HG03342 (cell line): ENCODE measurements around the gene KRTAP10-2.
"Not testable (repeated sequence)": the region's sequence is repeated elsewhere in the genome, so short reads cannot be mapped to it uniquely, and the experiment has no call there.

Experiments used
- ATAC-seq: cut with Tn5 transposase; IDR thresholded peaks from one replicate; pipeline ENCODE4 v1.9.1; 2021; ENCODE audit warnings: mild to moderate bottlenecking, moderate library complexity; ENCODE audit not compliant: unreplicated experiment

The KRTAP10-2 gene

DNA sequence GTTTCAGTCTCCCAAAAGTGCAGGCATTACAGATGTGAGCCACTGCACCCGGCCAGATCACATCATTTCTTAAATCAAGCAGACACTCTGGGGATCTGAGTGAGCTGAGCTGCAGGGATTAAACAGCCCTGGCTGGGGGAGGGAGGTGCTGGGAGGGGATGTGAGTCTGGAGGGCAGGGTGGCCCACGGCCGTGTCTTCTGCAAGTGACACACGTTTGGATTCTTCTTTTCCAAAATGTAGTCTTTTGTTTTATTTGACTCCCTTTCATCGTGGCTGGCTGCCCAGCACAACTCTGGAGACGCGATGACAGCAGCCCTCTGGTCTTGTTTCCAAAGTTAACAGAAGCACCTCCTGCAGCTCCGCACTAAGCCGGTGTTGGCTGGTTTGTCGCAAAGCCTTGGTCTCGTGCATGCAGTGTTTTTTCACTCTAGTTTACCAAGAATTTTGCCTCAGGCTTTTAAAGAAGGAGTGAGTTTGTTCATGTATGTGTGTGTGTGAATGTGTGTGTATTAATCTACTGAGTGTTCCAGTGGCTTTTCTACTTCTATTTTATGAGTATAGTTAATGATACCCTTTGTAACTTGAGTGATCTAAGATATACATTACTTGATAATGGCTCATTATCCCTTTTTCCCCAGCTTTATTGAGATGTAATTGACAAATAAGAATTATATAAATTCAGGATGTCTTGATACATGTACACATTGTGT is 31.9 kb upstream of the KRTAP10-2 start:
- no peak for ATAC-seq

DNA sequence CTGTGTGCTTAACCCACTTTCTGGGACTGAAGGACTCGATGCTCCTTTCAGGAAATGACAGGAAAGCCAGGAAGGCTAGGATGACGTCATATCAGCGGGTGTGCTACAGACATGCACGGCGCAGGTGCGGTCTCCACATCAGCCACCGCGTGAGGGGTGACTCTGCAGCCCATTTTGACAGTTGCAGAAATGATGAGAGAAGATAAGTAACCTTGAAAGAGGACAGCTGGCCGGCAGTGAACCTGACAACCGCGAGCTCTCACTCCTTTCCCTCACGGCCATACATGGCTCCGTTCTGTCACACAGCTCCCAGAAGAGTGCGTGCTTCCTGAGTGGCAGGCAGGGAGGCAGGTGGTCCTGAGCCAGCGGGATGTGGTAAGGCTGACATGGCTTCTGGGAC is 30.8 kb upstream of the KRTAP10-2 start:
- no peak for ATAC-seq

- no peak for ATAC-seq
Measured at GRCh38 chr21:44581158-44581557, 29.9 kb upstream of the KRTAP10-2 start.

GRCh38 chr21:44580231-44580821 is 29.0 kb upstream of the KRTAP10-2 start, which contains the start of gene KRTAP10-5:
KRTAP10-5 (minus strand) TSS chr21:44580604; CDS start chr21:44580578, 26 bp downstream.
- ATAC-seq, result not testable (repeated sequence)

- no peak for ATAC-seq
Measured at GRCh38 chr21:44579833-44580144, 28.5 kb upstream of the KRTAP10-2 start.

GRCh38 chr21:44579056-44579832 is 27.9 kb upstream of the KRTAP10-2 start:
- ATAC-seq, result no peak

- ATAC-seq, result no peak
Measured at GRCh38 chr21:44578371-44579055, 27.2 kb upstream of the KRTAP10-2 start.

DNA sequence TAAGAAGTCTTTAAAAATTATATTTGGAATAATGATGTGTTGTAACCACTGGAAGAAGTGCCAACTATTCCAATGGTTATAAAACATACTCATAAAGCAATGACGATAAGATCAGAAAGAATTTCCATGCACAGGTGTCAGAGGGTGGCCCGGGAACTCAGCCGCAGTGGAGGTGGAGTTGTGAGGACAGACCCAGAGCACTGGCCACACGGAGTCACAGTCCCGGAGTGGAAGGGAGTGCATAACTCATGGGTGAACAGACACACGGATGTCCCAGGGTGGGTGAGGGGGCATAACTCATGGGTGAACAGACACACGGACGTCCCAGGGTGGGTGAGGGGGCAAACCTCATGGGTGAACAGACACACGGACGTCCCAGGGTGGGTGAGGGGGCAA is 24.7 kb upstream of the KRTAP10-2 start:
- no peak for ATAC-seq

GRCh38 chr21:44575307-44576024 is 24.2 kb upstream of the KRTAP10-2 start:
- no peak for ATAC-seq

DNA sequence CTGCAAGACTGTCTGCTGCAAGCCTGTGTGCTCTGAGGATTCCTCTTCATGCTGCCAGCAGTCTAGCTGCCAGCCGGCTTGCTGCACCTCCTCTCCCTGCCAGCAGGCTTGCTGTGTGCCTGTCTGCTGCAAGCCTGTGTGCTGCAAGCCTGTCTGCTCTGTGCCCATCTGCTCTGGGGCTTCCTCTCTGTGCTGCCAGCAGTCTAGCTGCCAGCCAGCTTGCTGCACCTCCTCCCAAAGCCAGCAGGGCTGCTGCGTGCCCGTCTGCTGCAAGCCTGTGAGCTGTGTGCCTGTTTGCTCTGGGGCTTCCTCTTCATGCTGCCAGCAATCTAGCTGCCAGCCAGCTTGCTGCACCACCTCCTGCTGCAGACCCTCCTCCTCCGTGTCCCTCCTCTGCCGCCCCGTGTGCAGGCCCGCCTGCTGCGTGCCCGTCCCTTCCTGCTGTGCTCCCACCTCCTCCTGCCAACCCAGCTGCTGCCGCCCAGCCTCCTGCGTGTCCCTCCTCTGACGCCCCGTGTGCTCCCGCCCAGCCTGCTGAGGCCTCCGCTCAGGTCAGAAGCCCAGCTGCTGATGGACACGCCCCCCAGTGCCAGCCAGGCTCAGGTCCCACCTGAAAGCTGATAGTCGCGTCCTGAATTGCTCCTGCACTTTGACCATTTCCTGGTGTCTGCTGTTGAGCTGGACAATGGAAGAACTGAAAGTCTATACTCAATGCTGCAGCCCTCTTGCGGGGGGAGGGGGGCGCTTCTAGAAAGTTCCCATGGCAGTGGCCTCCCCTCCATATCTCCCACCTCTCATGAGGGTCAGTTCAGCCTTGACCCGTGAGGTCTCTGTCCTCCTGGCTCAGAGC is 23.4 kb upstream of the KRTAP10-2 start:
- ATAC-seq, result no peak

- ATAC-seq, result not testable (repeated sequence)
Measured at GRCh38 chr21:44573630-44574456, 22.5 kb upstream of the KRTAP10-2 start, which contains the start of gene KRTAP10-4. KRTAP10-4 (plus strand) TSS chr21:44573729; CDS start chr21:44573759, 30 bp downstream.

GRCh38 chr21:44572959-44573583 is 21.8 kb upstream of the KRTAP10-2 start:
- no peak for ATAC-seq

- no peak for ATAC-seq
Measured at GRCh38 chr21:44571844-44572782, 20.8 kb upstream of the KRTAP10-2 start.

DNA sequence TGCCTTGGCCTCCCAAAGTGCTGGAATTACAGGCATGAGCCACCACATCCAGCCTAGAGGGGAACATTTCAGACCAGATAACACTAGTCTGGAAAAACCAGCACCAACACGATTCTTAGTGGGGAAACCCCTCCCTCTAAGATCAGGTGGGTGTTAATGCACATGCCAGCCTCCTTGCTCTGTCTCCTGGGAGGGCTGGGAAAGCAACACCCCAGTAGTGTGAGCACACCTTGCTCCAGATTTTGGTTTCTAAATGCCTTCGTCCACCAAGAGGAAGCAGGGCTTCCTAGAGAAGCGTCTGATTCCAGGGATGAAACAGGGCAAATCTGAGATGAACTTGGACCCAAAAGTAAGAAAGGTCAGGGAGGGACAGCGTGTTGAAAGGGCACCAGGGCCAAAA is 20.0 kb upstream of the KRTAP10-2 start:
- no peak for ATAC-seq

DNA sequence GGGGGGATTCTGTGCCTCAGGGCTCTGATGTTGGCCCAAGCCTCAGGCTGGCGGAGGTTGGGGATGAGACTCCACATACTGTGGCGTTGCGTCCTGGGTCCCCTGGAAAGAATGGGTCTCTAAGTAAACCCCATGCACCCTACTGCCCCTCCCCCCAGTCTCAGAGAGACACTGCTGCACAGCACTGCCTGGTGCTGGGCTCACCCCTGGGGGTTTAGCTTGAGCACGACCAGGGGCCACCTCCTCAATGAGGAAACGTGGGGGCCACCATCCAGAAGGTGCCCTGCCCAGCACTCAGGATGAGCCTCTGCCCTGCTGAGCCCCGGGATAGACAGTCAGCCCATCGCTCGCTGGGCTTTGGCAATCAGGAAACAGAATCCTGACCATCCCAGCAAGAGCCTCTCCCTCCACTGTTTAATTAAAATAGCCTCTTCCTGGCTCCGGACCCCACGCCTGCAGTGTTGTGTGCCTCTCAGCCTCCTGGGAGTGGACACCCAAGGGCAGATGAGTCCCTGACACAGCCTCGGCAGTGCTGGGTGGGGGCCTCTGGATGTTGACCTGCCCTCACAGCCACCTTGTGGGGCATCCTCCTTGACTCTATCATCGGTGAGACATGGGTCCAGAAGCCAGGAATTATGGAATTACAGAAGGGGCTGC is 18.7 kb upstream of the KRTAP10-2 start:
- no peak for ATAC-seq

DNA sequence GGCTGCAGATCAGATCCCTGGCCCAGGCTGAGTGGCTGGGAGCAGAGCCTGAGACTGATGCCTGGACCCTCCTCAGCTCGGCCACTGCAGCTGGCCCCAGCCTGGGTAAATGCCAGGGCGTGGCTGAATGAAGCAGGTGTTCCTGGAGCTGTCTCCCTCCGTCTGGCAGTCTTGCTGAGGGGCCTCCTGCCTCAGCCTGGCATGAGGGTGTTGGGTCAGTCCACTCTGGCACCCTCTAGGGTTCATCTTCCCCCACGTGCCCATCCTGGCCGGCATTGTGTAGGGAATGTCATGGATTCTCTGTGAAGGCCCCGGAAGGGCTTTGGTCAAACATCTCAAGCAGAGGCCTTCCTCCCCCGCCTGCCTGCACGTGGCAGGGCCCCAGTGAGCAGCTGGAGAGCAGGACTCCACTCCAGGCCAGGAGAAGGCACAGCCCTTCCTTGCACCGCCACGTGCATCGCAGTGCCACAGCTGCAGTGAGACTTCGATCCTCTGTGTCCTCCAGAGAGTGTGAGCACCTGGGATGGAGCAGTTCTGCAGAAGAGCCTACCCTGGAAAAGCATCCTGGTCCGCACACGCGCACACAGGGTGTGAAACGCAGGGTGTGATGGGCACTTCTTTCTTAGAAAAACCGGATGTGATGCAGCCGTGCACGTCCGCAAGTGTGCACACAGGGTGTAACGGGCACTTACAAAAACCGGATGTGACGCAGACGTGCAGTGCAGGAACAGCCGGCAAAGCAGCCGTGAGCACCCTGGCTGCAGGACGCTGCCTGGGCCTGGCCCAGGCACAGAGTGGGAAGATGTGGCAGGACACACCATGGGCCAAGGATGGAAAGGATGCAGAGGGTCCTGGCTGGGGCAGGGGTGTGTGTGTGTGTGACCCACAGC is 17.6 kb upstream of the KRTAP10-2 start:
- no peak for ATAC-seq
